GM18909 (cell line): ENCODE results near the gene ASMT.
A peak's percentile ranks its signal among the peaks of the same experiment; 100 is the strongest.
"Not testable (repeated sequence)": the region's sequence is repeated elsewhere in the genome, so short reads cannot be mapped to it uniquely, and the experiment has no call there.

Source experiments
- ATAC-seq: cut with Tn5 transposase; IDR thresholded peaks from one replicate; pipeline ENCODE4 v1.9.1; 2021; ENCODE audit warnings: mild to moderate bottlenecking; ENCODE audit not compliant: unreplicated experiment, poor library complexity

The ASMT gene

DNA sequence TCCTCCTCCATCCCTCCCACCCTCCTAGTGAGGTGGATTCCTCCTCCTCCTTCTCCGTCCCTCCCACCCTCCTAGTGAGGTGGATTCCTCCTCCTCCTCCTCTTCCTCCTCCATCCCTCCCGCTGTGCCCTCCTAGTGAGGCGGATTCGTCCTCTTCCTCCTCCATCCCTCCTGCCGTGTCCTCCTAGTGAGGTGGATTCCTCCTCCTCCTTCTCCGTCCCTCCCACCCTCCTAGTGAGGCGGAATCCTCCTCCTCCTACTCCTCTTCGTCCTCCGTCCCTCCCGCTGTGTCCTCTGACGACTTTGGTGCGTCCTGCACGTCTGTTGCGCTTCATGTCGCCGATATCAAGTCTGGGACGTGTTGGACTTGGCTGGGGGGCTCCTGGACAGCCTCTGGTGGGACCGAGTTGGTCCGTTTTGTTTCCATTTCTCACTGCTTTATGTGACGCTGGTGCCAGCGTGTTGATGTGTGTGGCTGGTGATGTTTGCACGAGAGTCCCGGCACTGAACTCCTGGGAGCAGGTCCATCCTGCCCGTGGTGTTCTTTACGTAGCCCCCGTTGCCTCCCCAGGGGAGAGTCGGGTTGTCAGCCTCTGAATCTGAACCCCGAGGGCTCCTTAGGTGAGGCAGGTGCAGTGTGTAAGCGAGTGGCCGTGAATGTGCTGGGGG, 18.0 kb upstream of the ASMT start:
- no peak for ATAC-seq

- no peak for ATAC-seq
Observed at GRCh38 chrX:1597345-1598020, 17.4 kb upstream of the ASMT start.

GRCh38 chrX:1598021-1598875, 16.6 kb upstream of the ASMT start:
- ATAC-seq = no peak

DNA sequence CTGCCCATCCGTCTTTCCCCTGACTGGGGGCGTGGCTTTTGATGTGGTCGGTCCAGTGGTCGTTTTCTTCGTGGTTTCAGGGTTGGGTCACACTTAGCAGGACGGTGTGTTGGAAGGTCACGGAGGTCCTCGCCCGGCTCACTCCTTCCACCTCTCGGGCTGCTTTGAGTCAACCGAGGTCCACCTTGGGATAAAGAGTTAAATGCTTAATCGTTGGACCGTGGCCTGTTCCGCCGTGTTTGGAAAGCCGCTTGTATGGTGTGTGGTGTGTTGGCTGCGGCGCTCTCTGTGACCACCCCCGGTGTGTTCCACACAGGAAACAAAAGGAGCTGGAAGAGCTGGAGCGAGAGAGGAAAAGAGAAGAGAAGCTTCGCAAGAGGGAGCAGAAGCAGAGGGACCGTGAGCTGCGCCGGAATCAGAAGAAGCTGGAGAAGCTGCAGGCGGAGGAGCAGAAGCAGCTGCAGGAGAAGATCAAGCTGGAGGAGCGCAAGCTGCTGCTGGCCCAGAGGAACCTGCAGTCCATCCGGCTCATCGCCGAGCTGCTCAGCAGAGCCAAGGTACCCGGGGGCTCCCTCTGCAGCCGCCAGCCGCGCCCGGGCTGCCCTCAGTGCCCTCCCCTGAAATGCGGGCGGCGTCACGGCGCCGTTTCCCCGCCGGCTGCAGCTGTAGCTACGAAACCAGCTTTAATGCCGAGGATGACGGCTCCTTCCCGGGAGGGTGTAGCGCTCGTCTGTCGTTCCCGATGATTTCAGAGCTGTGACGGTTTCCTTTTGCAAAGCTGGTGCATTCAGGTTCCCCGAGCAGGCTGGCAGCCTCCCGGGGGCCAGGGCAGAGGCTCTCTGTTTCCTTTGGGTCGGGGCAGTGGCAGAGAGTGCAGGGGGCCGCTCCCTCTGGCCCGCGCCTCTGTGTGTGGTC, 15.7 kb upstream of the ASMT start:
- no peak for ATAC-seq

DNA sequence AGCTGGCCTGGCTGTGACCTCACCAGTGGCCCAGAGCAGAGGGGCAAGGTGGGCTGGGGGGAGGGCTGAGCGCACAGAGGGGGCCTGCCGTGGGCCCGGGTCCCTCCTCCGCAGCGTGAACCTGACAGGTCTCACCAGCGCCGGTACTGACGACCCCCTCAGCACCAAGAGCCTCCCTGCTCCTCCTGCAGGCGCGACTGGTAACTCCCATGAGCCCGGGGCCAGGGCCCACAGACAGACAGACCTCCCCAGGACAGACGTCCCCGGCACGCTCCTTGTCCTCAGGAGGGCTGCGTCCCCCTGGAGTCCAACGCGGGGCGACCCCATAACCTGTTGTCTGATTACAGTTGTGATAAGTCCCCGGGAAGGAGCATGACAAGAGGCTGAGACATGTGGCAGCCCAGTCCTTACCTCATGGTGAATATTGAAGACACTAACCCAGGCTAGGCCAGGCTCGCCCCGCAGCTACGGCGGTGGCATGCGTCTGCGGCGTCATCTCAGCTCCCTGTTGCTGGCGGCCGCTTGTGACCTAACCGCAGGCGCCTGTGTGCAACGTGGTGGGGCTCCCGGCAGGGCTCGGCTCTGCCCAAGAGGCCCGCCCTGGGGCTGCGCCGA, 15.0 kb upstream of the ASMT start:
- no peak for ATAC-seq

- no peak for ATAC-seq
Observed at GRCh38 chrX:1600406-1601050, 14.3 kb upstream of the ASMT start.

DNA sequence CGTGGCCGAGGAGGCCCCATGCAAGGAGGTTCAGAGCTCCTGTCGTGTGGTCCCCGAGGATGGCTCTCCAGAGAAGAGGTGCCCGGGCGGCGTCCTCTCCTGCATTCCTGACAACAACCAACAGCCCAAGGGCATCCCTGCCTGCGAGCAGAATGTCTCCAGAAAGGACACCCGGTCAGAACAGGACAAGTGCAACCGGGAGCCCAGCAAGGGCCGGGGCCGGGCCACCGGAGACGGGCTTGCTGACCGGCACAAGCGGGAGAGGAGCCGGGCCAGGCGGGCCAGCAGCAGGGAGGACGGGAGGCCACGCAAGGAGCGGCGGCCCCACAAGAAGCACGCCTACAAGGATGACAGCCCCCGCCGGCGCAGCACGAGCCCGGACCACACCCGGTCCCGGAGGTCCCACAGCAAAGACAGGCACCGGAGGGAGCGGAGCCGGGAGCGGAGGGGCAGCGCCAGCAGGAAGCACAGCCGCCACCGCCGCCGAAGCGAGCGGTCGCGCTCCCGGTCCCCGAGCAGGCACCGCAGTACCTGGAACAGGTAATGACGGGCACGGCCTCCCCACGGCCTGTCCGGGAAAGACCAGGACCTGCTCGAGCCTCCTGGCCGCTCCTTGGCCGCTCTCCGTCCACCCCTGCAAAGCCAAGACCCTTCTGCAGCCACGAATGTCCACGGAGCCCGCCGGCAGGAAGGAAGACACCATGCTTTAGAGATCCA, 13.7 kb upstream of the ASMT start:
- ATAC-seq = no peak

GRCh38 chrX:1601768-1602085, 13.1 kb upstream of the ASMT start:
- ATAC-seq = no peak

DNA sequence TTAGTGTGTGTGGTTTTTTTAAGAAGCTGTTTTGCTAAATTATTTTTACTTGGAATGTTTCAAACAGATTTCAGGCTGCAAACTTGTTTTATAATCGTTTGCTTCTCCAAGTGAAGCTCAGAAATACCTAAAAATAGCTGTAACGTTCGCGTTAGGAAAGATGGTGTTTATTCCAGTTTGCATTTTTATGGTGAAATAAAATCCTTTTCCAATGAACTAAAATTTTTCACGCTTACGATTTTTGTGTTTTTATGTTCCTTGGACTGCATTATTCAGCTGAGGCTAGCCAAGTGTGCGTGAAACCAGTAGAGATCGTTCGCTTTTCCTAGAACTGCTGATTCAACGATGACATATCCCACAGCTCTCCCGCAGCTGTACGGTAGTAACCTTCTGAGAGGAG, 12.6 kb upstream of the ASMT start:
- no peak for ATAC-seq

DNA sequence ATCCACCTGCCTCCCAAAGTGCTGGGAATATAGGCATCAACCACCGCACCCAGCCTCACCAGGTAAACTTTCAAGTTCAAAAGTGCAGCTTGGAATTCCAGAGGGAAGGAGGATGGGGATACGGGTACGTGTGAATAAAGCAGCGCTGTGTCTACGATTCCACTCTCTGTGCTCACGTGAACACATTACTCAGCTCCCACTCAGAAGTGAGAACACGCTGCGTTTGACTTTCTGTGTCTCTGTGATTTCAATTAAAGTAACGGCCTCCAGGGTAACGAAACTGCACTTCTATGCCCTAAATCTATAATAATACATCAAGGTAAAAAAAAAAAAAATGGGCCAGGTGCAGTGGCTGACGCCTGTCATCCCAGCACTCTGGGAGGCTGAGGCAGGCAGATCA, 8.4 kb upstream of the ASMT start:
- ATAC-seq = no peak

GRCh38 chrX:1609311-1609710, 5.5 kb upstream of the ASMT start:
- ATAC-seq = no peak

- ATAC-seq = peak; percentile 20
Observed at GRCh38 chrX:1609762-1610161, 5.1 kb upstream of the ASMT start.

DNA sequence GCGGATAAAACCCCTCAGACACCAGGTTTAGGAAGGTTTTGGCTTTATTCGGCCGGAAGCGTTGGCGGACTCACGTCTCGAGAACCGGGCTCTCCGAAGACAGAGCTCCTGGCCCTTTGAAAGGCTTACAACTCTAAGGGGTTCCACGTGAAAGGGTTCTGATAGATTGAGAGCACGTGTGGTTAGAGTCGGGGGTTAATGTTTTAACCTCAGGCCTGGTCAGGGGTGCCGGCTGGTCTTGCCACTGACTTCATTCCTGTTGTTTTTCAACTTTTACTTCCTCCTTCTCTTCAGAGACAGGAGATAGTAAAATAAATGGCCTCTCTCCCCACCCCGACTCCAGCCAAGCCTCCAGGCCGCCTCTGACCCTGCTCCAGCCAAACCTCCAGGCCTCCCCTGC, 4.7 kb upstream of the ASMT start:
- peak; percentile 82 for ATAC-seq

GRCh38 chrX:1610736-1611135, 4.1 kb upstream of the ASMT start:
- no peak for ATAC-seq

GRCh38 chrX:1612641-1613286, 2.1 kb upstream of the ASMT start:
- ATAC-seq = no peak

- ATAC-seq = no peak
Observed at GRCh38 chrX:1618689-1619088, 3.8 kb downstream of the ASMT start.

DNA sequence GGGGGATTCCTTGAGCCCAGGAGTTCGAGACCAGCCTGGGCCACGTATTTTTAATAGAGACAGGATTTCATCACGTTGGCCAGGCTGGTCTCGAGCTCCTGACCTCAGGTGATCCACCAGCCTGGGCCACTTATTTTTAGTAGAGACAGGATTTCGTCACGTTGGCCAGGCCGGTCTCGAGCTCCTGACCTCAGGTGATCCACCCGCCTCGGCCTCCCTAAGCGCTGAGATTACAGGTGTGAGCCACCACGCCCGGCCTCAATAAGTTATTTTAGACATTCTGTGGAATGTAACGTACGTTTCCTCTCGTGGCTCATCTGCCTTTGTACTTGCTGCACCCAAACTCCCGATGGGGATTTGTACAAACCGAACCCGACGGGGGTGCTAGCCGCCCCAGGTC, 8.8 kb downstream of the ASMT start:
- ATAC-seq = no peak

GRCh38 chrX:1624158-1624860, 9.4 kb downstream of the ASMT start:
- ATAC-seq = not testable (repeated sequence)
